Measurements from ENCODE around the gene UBE2M. TPM values are rescaled to one million over a fixed set of nuclear protein-coding genes. Genes with fewer than 3 reads are reported as not detected.

UBE2M gene
- total RNA-seq, 4 donors from 2014 or later: 18.4 to 38.2 (median 29.4) TPM

DNA sequence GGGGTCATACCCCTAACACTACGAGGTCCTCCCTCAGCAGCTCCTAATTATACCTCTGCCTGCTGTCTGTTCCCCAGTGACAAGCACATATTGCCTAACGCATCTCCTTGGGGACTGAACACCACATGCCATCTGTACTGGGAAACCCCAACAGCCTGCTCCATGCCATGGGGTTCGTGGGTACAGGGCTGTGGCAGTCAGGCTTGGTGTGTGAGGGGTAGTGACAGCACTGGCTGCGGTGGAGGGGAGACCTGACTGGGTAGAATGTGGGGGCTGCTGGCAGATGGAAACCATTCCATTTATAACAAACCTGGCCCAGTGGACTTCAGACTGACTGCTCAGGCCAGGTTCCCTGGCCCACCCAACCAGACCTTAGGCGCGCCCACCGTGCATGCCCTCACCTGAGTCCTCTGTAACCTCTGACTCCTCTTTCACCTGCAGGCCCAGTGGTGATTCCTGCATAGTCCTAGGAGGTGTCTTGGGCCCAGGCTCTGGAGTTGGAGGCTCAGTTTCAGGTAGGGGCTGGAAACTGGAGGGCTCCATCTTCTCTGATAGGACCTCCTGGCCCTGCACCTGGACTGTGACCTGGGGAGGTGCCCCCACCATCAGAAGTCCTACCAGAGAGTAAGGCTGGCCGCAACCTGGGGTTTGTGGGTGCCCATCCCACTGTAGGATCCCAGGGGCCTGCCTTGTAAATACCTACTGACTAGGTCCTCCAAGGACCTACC lies 11.7 kb upstream of the UBE2M start:
- TF ChIP-seq POLR2A (IDR thresholded peaks at IDR 0.05) (no peak), EP300 (IDR thresholded peaks at IDR 0.05) (no peak)
- TF ChIP-seq, protein P1, sequence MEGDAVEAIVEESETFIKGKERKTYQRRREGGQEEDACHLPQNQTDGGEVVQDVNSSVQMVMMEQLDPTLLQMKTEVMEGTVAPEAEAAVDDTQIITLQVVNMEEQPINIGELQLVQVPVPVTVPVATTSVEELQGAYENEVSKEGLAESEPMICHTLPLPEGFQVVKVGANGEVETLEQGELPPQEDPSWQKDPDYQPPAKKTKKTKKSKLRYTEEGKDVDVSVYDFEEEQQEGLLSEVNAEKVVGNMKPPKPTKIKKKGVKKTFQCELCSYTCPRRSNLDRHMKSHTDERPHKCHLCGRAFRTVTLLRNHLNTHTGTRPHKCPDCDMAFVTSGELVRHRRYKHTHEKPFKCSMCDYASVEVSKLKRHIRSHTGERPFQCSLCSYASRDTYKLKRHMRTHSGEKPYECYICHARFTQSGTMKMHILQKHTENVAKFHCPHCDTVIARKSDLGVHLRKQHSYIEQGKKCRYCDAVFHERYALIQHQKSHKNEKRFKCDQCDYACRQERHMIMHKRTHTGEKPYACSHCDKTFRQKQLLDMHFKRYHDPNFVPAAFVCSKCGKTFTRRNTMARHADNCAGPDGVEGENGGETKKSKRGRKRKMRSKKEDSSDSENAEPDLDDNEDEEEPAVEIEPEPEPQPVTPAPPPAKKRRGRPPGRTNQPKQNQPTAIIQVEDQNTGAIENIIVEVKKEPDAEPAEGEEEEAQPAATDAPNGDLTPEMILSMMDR (IDR thresholded peaks at IDR 0.05): no peak
- Histone ChIP-seq H3K9me3 (no peaks in the 10 kb centered on the region), H3K27me3 (no peaks in the 10 kb centered on the region), H3K4me1 (peaks cover 0 to 24% (median 15%) of the 10 kb centered on the region in 4 donors), H3K4me3 (no peak overlapping the region), H3K27ac (no peak overlapping the region), H3K36me3 (peaks cover 0 to 60% (median 0%) of the 10 kb centered on the region in 3 donors)
- 82 to 84% methylated on average over 8 of the region's 8 CpGs for WGBS, 2 donors
- DNase-seq (ENCODE audit: low spot score in 2 of 2): peak in 1 of 2 donors; percentile 8

DNA sequence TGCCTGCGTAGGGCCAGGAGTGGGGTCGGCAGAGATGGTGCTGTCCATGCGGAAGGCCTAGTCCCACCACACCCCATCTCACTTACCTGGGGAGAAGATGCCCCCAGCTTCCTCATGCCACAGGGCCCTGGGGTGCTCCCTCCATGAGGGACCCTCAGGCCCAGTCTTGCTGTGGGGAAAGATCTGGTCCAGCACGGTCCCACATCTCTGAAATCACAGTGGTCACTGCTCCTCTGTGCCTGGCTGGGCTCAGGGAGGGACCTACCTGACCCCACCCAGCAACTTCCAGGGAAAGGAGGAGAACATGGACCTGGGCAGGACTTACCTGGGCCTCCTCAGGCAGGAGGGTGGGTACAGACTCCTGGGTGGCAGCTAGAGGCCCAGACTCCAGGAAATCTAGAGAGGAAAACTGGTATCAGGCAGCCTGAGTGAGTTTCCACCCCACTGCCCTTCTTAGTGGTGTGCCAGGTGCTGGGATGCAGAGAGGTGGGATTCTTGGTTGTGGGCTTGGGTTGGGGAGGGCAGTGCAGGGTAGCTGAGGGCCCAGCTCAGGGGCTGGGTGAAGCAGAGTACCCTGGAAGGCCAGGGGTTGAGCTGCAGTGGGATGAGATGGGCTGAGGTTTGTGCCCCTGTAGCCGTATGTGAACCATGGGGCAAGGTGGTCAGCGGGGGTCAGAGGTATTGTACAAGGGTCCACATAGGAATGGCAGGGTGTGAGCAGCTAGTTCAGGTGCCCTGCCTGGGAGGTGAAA lies 11.0 kb upstream of the UBE2M start:
- H3K4me1 ChIP-seq: peaks cover 0 to 21% (median 12%) of the 10 kb centered on the region in 4 donors
- no peaks in the 10 kb centered on the region for H3K27me3 ChIP-seq
- TF ChIP-seq, protein P1 (IDR thresholded peaks at IDR 0.05): no peak
- TF ChIP-seq EP300 (IDR thresholded peaks at IDR 0.05): no peak
- TF ChIP-seq POLR2A (IDR thresholded peaks at IDR 0.05): no peak
- peak in 1 of 2 donors; percentile 6 for DNase-seq (ENCODE audit: low spot score in 2 of 2)
- H3K4me3 ChIP-seq: no peak overlapping the region
- no peak overlapping the region for H3K27ac ChIP-seq
- no peaks in the 10 kb centered on the region for H3K9me3 ChIP-seq
- H3K36me3 ChIP-seq: peaks cover 0 to 60% (median 0%) of the 10 kb centered on the region in 3 donors
- 84 to 98% methylated on average over 5 to 6 of the region's 6 CpGs for WGBS, 2 donors

DNA sequence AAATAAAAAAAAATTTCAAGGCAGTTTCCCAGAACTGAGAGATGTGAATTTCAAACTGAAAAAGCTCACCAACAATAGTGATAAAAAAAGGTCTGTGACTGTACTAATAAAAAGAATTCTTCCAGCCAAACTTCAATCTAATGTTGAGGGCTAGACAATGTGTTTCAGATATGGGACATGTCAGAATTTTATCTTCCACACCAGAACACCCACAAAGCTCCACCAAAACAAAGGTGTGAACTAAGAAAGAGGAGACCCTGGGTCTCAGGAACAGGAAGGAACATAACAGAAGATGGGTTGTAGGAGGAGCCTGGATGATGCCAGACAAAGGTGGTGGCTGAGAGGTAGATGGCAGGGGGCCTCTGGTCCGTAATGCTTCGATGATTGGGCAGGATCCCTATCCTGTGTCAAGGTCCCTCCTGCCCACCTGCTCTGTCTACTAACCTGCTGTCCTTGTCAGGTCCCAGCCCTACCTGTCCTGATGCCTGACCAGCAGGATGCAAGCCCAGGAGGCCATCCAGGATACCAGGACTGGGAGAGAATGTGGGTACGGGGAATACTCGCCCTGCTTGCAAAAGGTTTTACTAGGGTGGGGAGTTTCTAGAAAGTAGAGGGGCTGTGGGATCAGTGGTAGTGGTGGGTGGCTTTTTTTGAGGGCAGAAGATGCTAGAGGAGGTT lies 10.2 kb upstream of the UBE2M start:
- Histone ChIP-seq H3K27me3 (no peaks in the 10 kb centered on the region), H3K36me3 (peaks cover 0 to 60% (median 0%) of the 10 kb centered on the region in 3 donors), H3K4me3 (no peak overlapping the region), H3K9me3 (no peaks in the 10 kb centered on the region), H3K4me1 (peaks cover 0 to 15% (median 9%) of the 10 kb centered on the region in 4 donors), H3K27ac (no peak overlapping the region)
- peak in 1 of 2 donors; percentile 6 for DNase-seq (ENCODE audit: low spot score in 2 of 2)
- WGBS, 2 donors: 92 to 96% methylated on average over 4 of the region's 4 CpGs
- TF ChIP-seq POLR2A (IDR thresholded peaks at IDR 0.05) (no peak), EP300 (IDR thresholded peaks at IDR 0.05) (no peak)
- TF ChIP-seq, protein P1 (IDR thresholded peaks at IDR 0.05): no peak

DNA sequence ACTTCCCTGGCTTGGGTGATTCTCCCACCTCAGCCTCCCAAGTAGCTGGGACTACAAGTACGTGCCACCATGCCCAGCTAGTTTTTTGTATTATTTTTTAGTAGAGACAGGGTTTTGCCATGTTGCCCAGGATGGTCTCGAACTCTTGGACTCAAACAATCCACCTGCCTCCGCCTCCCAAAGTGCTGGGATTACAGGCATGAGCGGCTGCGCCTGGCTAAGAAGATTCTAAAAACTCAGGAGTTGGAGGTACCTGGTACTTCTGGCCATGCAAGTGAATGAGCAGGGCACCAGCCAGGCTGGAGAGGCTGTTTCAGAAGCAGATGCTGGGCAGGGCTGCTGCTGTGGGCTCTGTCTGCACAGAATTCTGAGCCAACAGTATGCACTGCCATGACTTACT lies 8.6 kb upstream of the UBE2M start:
- Histone ChIP-seq H3K4me3 (no peak overlapping the region), H3K27ac (no peak overlapping the region), H3K4me1 (peaks cover 0 to 24% (median 18%) of the 10 kb centered on the region in 4 donors), H3K36me3 (peaks cover 0 to 60% (median 0%) of the 10 kb centered on the region in 3 donors), H3K27me3 (peaks cover 0 to 2% of the 10 kb centered on the region in 2 donors), H3K9me3 (no peaks in the 10 kb centered on the region)
- TF ChIP-seq POLR2A (IDR thresholded peaks at IDR 0.05) (no peak), EP300 (IDR thresholded peaks at IDR 0.05) (no peak)
- TF ChIP-seq, protein P1 (IDR thresholded peaks at IDR 0.05): no peak
- peak in 1 of 2 donors; percentile 8 for DNase-seq (ENCODE audit: low spot score in 2 of 2)
- WGBS, 2 donors: 92 to 93% methylated on average over 5 of the region's 5 CpGs
